Measurements from ENCODE around the gene PLCB3.

PLCB3 gene

GRCh38 chr11:64251016-64251752, at the start of gene PLCB3:
Gene PLCB3 (plus strand): TSS chr11:64251530. CDS start chr11:64251650, 120 bp downstream.
- DNase-seq: peak; percentile 78

- DNase-seq: no peak
These were observed 49.8 kb upstream of the PLCB3 start for GRCh38 chr11:64201543-64201942.

GRCh38 chr11:64202992-64203391, 48.3 kb upstream of the PLCB3 start:
- DNase-seq: no peak

GRCh38 chr11:64203421-64204079, 47.8 kb upstream of the PLCB3 start:
- DNase-seq: no peak

- DNase-seq: no peak
These were observed 47.3 kb upstream of the PLCB3 start for GRCh38 chr11:64204080-64204440.

- peak; percentile 84 for DNase-seq
These were observed 46.8 kb upstream of the PLCB3 start for GRCh38 chr11:64204464-64204989.

GRCh38 chr11:64206457-64207255, 44.7 kb upstream of the PLCB3 start, which contains the start of gene FERMT3:
Gene FERMT3 (plus strand): TSS chr11:64206721. CDS start chr11:64207365, 644 bp downstream.
- DNase-seq: peak; percentile 84

GRCh38 chr11:64207256-64208085, 43.9 kb upstream of the PLCB3 start:
- DNase-seq: peak; percentile 89

GRCh38 chr11:64208086-64208795, 43.1 kb upstream of the PLCB3 start:
- no peak for DNase-seq

GRCh38 chr11:64208796-64209562, 42.4 kb upstream of the PLCB3 start:
- DNase-seq: no peak

- DNase-seq: no peak
These were observed 41.8 kb upstream of the PLCB3 start for GRCh38 chr11:64209563-64209843.

- DNase-seq: no peak
These were observed 40.9 kb upstream of the PLCB3 start for GRCh38 chr11:64210301-64211020.

- no peak for DNase-seq
These were observed 40.0 kb upstream of the PLCB3 start for GRCh38 chr11:64211181-64211872.

- DNase-seq: no peak
These were observed 34.5 kb upstream of the PLCB3 start for GRCh38 chr11:64216879-64217278.

- no peak for DNase-seq
These were observed 32.5 kb upstream of the PLCB3 start for GRCh38 chr11:64218628-64219353.

GRCh38 chr11:64219354-64219684, 32.0 kb upstream of the PLCB3 start:
- DNase-seq: no peak

- DNase-seq: no peak
These were observed 31.6 kb upstream of the PLCB3 start for GRCh38 chr11:64219755-64220154.

GRCh38 chr11:64220271-64220670, 31.1 kb upstream of the PLCB3 start:
- no peak for DNase-seq

GRCh38 chr11:64220798-64221197, 30.5 kb upstream of the PLCB3 start:
- no peak for DNase-seq

All from stimulated activated CD8-positive, alpha-beta memory T cell treated with anti-CD3 and anti-CD28 coated beads, Interleukin-4, amount 100 ng/mL, for 48 hours (primary cell).